Nephron (organoid): ENCODE results near the gene SH3GL1.

ENCODE experiments used
- H3K27ac Mint-ChIP-seq, 3 experiments: 2 replicates each; pipeline ENCODE4 v1.8.0; 2020; ENCODE audit warnings: mixed read lengths in 3 of 3, mild to moderate bottlenecking in 2 of 3, moderate library complexity in 1 of 3
- H3K27me3 Mint-ChIP-seq: 2 replicates; pipeline ENCODE4 v1.8.0; 2021; ENCODE audit warnings: low read depth, mild to moderate bottlenecking, moderate library complexity, mixed read lengths
- H3K36me3 Mint-ChIP-seq: 2 replicates; pipeline ENCODE4 v1.8.0; 2020; ENCODE audit warnings: low read depth, mixed read lengths
- H3K4me1 Mint-ChIP-seq: 2 replicates; pipeline ENCODE4 v1.8.0; 2020; ENCODE audit warnings: mixed read lengths
- H3K4me3 Mint-ChIP-seq, 3 experiments: 2 replicates each; pipeline ENCODE4 v1.8.0; 2020; ENCODE audit warnings: mild to moderate bottlenecking in 3 of 3, mixed read lengths in 3 of 3, moderate library complexity in 2 of 3
- H3K9me3 Mint-ChIP-seq: 2 replicates; pipeline ENCODE4 v1.8.0; 2020; ENCODE audit warnings: mixed read lengths
- TF ChIP-seq, protein P1 (sequence below), 3 experiments: fragments of 200-600 bp; sonication (generic); IDR thresholded peaks; one replicate each; pipeline ENCODE4 v1.5.0; 2021; ENCODE audit warnings: antibody characterized with exemption in 3 of 3; ENCODE audit not compliant: unreplicated experiment in 3 of 3

SH3GL1 gene

GRCh38 chr19:4447327-4448146, 47.2 kb upstream of the SH3GL1 start:
- H3K27me3 Mint-ChIP-seq, result no peaks in the 10 kb centered on the region
- H3K4me3 Mint-ChIP-seq, result no peak overlapping the region
- TF ChIP-seq, protein P1, sequence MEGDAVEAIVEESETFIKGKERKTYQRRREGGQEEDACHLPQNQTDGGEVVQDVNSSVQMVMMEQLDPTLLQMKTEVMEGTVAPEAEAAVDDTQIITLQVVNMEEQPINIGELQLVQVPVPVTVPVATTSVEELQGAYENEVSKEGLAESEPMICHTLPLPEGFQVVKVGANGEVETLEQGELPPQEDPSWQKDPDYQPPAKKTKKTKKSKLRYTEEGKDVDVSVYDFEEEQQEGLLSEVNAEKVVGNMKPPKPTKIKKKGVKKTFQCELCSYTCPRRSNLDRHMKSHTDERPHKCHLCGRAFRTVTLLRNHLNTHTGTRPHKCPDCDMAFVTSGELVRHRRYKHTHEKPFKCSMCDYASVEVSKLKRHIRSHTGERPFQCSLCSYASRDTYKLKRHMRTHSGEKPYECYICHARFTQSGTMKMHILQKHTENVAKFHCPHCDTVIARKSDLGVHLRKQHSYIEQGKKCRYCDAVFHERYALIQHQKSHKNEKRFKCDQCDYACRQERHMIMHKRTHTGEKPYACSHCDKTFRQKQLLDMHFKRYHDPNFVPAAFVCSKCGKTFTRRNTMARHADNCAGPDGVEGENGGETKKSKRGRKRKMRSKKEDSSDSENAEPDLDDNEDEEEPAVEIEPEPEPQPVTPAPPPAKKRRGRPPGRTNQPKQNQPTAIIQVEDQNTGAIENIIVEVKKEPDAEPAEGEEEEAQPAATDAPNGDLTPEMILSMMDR (IDR thresholded peaks at IDR 0.05; ENCODE audit: unreplicated experiment in 3 of 3), result no peak
- H3K9me3 Mint-ChIP-seq, result no peaks in the 10 kb centered on the region
- H3K4me1 Mint-ChIP-seq, result peaks cover 17% of the 10 kb centered on the region
- H3K27ac Mint-ChIP-seq, result peak overlapping the region in 1 of 3 experiments; percentile 37
- H3K36me3 Mint-ChIP-seq, result peaks cover 33% of the 10 kb centered on the region

DNA sequence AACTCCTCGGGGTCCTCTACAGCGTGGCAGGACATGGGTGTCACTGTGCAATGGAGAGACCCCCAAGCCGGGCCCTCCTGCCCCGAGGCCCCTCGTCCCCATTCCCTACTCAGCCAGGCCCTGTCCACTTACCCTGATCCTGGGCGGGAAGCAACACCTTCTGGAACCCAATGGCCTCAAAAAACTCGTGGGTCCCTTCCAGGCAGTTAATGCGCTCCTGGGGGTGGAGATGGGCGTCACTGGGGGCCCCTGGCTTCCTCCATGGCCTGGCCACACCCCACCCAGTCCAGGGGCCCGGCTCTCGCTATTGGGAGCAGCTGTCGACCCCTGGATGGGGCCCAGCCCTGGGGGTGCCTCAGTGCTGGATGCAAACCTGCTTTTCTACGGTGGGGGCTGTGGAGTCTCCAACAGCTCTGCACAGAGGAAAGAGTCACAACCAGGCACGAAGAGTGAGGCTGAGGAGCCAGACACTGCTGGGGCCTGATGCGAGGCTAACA, 46.4 kb upstream of the SH3GL1 start:
- Mint-ChIP-seq H3K36me3 (peaks cover 36% of the 10 kb centered on the region), H3K27ac (peak overlapping the region in 1 of 3 experiments; percentile 37), H3K27me3 (no peaks in the 10 kb centered on the region), H3K9me3 (no peaks in the 10 kb centered on the region), H3K4me3 (no peak overlapping the region), H3K4me1 (peaks cover 17% of the 10 kb centered on the region)
- TF ChIP-seq, protein P1 (IDR thresholded peaks at IDR 0.05; ENCODE audit: unreplicated experiment in 3 of 3), result no peak

GRCh38 chr19:4445963-4446703, 45.8 kb upstream of the SH3GL1 start:
- no peak overlapping the region for H3K4me3 Mint-ChIP-seq

DNA sequence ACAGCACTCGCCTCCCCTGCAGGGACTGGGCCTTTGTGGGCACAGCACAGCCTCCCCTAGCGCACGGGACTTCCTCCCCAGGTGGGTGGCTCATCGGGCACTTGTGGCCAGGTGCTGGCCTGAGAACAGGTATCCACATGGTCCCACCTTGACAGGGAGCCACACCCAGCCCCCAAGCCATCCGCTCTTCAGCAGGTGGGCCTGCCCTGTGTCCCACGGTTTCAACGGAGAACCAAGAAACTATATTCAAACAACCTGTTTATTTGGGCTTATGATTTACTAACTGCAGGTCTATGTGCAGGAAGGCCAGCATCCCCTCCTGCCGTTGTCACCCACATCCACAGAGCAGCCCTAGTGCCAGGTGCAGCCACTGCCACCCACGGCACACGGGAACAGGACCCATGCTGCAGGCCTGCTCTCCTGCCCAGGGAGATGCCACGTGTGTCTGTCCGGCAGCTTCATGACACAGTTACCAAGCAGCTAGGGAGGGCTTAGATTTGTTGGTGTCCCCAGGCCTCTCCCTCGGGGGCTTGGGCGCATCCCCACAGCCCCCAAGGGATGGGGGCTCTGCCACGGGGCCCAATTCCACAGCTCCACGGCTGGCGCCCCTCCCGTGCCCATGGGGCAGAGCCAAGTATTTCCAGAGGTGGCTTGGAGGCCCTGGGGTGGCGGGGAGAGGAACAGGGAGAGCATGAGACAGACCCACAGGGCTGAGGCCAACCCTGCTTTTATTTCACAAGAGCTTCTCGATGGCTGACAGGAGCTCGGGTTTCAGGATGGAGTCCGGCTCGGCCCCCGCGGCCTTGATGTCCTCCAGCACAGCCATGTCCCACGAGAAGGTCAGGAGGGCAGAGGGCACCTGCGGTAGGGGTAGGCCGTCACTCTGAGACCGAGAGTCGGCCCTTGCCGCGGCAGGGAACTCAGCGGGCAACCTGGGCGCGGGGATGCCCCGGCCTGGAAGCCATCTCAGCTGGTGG, 44.7 kb upstream of the SH3GL1 start:
- TF ChIP-seq, protein P1 (IDR thresholded peaks at IDR 0.05; ENCODE audit: unreplicated experiment in 3 of 3), result no peak
- H3K27me3 Mint-ChIP-seq, result no peaks in the 10 kb centered on the region
- H3K27ac Mint-ChIP-seq, result no peak overlapping the region
- peaks cover 17% of the 10 kb centered on the region for H3K4me1 Mint-ChIP-seq
- H3K9me3 Mint-ChIP-seq, result no peaks in the 10 kb centered on the region
- peaks cover 34% of the 10 kb centered on the region for H3K36me3 Mint-ChIP-seq
- H3K4me3 Mint-ChIP-seq, result no peak overlapping the region

More at GRCh38 chr19:4445963-4446703, 45.8 kb upstream of the SH3GL1 start:
- Mint-ChIP-seq H3K27ac (no peak overlapping the region), H3K9me3 (no peaks in the 10 kb centered on the region), H3K36me3 (peaks cover 36% of the 10 kb centered on the region), H3K4me1 (peaks cover 17% of the 10 kb centered on the region), H3K27me3 (no peaks in the 10 kb centered on the region)
- TF ChIP-seq, protein P1 (IDR thresholded peaks at IDR 0.05; ENCODE audit: unreplicated experiment in 3 of 3), result no peak

- H3K4me3 Mint-ChIP-seq, result no peak overlapping the region
- TF ChIP-seq, protein P1 (IDR thresholded peaks at IDR 0.05; ENCODE audit: unreplicated experiment in 3 of 3), result no peak
These were observed 43.8 kb upstream of the SH3GL1 start for GRCh38 chr19:4443966-4444764.

More at GRCh38 chr19:4443966-4444764, 43.8 kb upstream of the SH3GL1 start:
- H3K9me3 Mint-ChIP-seq, result no peaks in the 10 kb centered on the region
- no peaks in the 10 kb centered on the region for H3K27me3 Mint-ChIP-seq
- peaks cover 35% of the 10 kb centered on the region for H3K36me3 Mint-ChIP-seq
- peaks cover 17% of the 10 kb centered on the region for H3K4me1 Mint-ChIP-seq
- H3K27ac Mint-ChIP-seq, result no peak overlapping the region
